Stimulated activated CD4-positive, alpha-beta T cell treated with anti-CD3 and anti-CD28 coated beads, Interleukin-15, amount 100 ng/mL, for 1 hour (primary cell): Measurements from ENCODE around the gene DUSP10.

Experiments
- DNase-seq, 2 donors: peaks; one replicate each; pipeline ENCODE4 v3.0.0-alpha.2; 2020; ENCODE audit warnings: low read depth in 1 of 2, low spot score in 1 of 2

DUSP10 gene

DNA sequence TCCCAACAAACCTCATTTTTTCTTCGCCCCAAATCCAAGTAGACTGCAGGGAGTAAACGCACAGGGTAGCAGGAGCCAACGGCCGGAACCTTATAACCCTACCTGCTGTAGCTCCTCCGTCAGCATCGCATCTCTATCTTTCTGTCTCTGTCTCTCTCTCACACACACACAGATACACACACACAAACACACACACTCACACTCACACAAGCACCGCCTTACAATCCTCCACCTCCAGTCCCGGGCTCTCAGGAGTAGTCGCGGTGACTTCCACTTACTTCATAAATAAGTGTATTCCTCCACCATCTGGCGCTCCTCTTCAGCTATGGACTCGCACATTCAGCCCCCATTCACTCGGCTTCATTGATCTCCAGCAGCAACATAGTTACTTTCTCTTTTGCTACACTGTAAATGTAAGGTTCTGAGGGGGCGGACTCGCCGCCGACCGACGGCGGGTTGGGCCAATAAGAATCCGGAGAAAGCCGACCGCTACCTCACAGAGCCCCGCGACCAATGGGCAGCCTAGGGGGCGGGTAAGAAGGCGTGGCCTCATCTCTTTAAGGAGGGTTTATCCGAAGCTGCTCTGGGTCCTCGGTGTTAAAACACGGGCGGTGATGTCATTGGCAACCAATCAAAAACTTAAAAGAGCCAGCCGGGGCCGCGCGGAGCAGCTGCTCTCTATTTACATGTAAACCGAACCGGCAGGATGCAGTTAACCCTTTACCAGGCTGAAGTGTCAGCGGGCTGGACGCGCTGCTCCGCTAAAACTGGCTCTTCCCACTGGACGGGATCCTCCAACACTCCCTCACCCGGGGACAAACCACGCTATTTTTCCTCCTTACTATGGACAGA is at the start of gene DUSP10:
Gene DUSP10, minus strand, starts transcription at position 387 of the 852 bp plus-strand sequence. CDS start 2,345 bp downstream, outside the sequence.
- DNase-seq: peak; percentile 92 to 96

DNA sequence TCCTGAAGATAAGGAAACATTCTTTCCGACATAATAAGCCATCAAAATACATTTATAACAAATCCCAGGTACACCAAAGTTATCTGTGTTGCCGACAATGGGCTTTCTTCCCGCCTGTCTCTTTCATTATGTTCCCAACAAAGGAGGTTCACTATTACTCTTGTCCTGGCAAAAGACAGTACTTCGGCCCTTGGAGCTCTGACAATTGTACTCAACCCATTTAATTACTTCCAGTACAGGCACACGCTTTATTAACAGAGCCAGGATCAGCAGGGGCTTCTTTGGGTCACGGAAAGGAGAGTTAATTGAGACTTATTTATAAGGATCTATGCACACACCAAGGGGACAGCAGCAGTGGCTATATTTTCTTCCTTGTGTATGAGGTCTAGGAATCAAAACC is 46.6 kb upstream of the DUSP10 start:
- no peak for DNase-seq

DNA sequence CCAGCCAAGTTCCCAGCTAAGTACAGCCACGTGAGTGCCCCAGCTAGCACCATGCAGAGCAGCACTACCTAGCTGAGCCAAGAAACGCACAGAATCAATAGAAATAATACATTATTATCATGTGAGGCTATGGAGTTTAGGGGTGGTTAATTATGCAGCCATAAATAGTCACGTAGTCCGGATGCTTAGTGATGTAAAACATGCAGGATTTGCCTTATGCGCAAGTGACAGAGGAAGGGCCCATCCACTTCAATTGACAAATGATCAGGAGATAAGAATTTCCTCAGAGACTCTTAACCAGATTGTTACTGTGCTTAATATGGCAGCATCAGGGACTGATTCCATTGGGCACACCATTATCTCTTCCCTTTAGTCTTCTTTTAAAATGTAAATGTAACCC is 44.8 kb upstream of the DUSP10 start:
- no peak for DNase-seq

DNA sequence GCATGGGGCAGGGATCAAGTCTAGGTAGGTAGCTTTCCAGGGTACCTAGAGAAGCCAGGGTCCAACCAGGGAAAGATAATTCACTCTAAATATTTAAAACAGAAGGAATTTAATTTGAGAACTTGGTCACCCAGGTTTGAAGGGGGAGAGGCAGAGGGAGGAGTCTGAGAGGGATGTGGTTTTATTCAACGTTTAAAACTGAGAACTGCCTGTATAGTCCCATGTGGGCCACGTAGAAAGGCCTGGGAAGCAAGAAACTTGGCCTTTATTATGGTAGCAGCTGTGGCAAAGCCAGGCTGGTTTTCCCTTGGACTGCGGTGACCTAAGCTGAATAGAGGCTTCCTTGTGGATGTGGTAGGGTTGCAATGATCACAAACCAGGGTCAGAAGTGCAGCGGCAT is 42.0 kb upstream of the DUSP10 start:
- no peak for DNase-seq

DNA sequence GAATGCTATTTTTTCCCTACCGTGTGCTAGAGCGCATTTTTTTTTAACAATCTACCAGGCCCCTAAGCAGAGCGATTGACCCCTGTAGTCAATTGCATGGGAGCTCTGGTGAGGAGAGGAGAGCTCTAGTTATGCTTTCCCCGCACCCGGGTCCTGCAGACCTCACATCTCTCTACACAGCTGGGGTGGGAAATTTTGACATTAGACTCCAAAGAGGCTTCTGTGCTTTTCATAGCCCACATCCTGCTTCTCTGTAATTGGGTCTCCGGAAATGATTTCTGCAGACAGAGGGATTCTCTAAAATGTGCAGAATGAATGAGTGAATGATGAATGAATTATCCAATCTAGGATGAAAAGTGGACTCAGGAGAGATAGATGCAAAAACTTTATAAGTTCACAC is 41.5 kb upstream of the DUSP10 start:
- DNase-seq: no peak

DNA sequence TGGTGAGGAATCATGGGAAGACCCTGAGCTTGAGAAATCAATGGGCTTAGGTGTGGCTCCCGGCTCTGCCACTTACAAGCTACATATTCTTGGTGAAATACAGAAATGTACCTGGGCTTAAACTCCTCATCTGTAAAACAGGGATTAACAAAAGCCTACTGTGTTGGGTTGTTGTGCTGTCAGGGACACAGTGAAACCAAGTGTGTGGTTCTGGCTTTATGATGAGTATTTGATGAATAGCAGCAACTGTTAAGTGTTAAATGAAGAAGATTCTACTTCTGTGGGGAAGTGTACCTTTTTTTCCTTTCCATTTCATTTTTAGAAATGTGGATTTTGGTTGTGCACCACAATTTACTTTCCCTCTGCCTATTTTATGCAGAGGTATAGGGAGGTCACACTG is 41.1 kb upstream of the DUSP10 start:
- DNase-seq: no peak

DNA sequence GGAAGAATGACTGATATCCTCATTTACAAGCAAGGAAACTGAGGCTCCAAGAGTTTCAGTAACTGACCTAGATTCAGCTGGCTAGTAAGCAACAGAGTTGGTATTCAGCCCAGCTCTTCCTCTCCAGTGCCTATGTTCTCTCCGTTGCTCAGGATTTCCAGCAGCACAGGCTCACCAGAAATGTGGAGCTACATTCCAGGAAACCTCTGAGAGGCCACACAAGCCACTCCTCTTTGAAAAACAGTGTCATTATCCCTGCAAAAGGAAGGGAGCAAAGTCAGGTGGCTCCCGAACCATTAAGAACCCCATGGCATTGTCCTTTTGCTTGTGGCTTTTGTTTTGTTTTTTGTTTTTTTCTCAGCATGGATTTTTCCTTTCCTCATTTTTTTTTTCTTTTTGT is 40.6 kb upstream of the DUSP10 start:
- DNase-seq: no peak

DNA sequence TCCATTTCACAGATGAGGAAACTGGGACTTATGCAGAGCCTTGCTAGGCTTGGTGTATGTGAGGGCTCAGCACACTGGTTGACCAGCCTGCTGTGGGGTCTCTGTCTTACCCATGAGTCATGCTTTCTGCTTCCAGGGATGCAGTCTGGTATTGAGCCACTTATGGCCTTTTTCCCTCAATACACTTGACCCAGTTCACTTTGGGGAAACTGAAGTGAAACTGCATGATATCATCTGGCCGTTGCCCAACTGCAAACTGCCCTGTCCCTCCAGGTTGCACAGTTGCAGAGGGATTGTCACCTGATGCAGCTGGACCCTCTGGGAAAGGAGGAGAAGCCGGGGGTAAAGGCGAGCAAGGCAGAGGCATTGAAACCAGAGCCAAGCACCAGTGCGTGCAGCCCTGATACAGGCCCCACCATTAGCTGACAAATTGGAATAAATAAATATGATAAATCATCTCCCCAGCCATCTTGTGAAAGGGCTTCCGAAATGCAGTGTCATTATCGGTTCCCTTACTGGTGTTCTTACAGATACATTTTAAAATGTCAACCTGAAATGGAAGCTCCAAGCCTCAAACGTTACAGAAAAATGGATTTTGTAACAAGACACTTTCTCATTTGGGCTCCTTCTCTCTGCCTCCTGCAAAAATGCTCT is 39.3 kb upstream of the DUSP10 start:
- DNase-seq: no peak

DNA sequence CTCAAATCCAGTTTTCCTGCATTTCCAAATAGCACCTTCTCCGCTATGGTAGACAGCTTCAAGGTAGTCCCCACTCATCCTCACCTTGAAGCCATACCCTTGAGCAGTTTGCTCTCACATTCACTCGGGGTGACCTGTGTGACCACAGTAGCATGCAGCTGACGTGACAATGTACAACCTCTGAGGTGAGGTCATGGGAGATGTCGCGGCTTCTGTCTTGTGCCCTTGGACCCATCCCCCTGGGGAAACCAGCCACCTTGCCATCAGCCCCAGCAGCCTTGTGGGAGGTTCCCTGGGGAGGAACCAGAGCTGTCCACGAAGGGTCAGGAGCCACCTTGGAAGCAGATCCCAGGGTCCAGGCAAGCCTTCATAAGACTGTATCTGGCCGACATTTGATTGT is 38.3 kb upstream of the DUSP10 start:
- DNase-seq: no peak

DNA sequence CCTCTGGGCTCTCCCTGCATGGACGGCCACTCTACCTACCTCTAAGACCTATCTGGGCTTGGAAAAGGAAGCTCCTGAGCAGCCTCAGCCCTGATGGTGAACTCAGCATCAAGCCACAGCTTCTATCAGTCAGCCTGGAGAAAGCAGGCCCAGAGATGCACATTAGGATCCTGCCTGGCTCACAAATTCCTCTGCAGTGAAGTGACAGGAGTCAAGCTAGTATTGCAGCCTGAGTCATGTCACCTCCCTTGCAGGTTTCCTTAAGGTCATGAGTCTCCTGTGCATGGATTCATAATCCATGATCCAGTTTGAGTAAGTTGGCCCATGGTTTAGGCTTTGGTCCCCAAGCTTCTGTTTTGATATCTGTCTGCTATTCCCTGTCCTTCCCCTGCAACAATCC is 37.9 kb upstream of the DUSP10 start:
- no peak for DNase-seq

DNA sequence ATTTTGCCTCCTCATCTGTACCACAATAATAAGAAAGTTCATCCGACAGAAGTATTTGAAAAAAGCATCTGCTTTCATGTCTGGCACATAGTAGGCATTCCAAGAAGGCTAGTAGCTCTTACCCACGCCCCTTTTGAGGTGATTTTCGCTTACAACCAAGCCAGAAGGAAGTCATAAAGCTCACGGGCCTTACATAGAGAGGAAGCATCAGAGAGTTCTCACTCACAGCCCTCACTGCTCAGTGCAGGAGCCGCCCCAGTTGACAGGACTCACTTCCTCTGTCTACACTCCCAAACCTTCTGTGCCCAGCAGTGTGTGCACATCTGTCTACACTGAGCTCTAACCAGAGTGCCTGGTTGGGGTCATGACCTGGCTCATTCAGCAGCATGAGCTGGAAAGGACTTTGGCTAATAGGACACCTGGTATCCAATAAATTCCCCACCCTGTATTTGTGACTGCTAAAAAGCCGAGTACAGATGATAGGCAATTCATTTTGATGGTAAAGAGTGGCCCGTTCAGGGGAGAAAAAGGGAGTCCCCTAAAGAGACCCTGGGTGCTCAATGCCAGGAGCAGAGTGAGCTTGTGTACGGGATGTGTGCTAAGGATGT is 36.8 kb upstream of the DUSP10 start:
- no peak for DNase-seq

DNA sequence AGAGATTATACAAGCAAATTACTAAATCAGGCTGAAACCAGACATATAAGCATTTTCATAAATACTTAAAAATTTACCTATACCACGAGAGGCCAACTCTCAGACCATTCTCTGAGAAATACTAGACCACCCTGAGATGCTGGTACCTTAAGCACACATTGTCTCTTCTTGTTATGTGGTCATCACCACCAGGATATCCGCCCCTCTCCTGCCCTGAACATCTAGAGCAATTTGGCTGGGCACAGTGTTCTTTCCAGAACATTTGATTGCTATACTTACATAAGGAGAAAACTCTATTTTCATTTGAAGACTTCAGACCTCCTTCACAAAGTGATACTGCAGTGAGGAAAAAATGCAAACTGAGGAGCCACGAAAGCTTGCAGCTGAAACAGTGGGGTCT is 36.2 kb upstream of the DUSP10 start:
- no peak for DNase-seq

DNA sequence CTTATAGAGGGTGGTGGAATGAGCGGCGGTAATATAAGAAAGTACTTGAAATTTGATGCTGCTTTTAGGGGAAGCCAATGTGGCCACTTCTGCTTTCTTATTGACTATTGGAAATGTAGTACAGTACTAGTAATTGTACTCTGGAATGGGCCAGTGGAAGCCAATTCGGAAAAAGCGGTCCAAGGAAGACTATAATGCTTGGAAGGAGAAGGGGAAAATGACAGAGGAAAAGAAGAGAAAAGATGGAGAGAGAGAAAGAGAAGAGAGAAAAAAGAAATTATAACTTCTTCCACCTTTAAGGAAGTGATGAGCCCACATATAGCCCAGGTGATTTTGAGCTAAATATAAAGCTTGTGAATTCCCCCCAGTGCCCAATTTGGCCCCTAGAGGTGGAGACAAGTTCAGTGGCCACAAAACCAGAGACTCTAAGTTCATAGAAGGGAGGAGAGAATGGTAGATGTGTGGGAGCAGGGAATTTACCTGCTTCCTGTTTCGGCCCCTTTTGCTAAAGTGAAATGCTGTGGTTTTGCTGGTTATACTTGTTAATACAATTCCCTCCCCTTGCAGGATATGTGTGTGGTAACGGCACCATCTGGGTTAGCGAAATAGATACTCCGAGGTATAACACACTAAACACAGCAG is 35.7 kb upstream of the DUSP10 start:
- peak in 1 of 2 donors; percentile 24 for DNase-seq

DNA sequence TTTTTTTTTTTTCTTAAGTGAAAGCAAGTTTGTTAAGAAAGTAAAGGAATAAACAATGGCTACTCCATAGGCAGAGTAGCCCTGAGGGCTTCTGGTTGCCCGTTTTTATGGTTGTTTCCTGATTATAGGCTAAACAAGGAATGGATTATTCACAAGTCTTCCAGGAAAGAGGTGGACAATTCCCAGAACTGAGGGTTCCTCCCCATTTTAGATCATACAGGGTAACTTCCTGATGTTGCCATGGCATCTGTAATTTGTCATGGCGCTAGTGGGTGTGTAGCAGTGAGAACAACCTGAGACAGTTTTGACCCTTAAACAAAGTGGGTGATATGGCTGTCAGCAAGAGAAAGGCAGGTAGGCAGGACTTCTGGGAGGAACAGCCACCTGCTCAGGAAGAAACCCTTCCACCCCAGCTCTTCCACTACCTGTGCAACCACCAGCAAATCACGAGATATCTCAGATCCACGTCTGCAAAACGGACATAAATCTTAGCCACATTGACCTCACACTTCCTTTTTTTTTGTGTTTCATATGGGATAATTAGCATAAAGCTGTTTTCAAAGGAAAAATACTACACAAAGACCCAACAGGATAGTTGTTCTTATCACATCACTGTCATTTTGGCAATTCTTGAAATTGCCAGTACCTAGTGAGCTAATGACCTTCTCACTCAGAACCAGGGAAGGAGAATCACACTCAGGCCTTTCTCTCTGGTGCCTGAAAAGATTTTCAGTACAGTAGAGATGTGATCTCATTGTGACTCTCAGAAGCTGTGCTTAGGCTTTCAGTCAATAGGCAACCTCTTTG is 34.8 kb upstream of the DUSP10 start:
- no peak for DNase-seq

DNA sequence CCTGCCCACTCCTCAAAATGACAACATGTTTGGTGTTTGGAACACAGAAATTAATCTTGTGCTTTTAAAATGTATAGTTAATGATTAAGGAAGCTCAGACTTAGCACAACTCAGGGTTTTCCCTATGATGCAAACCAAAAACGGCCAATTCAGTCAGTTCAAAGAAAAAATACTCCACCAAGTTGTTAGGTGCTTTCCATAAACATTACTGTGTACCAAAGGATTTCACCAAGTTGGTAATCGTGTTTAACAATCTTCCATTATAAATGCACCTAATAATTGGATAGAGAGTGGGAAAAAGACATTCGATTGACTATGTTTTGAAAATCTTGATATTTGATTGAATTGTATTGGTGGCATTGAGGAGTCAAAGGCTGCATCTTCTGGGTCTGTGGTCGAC is 33.3 kb upstream of the DUSP10 start:
- DNase-seq: no peak

DNA sequence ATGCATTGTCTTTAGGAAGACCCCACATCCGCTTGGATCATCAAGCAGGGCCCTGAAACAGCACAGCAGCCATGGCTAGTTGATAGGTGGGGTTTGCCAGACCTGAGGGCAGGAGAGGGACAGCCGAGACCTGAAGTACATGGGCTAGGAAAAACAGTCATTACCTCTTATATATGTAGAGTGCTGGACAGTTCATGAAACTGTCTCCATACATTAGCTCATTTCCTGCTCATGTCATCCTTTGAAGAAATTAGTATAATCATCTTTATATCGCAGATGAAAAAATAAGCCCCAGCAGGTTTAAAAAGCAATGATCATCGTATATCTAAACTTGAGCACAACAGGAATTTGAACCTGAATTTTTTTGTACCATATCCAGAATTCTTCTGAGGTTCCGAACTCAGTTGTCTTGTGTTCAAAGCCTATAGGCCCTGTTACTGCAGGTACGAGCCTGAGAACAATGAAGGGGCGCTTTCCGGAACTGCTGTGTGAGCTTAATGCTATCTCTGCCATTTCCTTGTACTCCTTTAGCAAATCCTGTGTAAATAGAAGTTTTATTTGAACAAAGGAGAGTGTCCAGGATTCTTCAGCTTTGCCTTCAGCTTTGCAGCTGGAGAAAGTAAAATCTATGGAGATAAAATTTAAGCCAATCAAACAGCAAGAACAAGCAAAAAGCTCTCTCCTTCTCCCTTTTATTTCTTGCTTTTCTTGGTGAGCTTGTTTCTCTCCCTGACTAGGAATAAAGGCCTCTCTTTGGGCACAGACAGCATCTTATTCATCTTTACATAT is 32.4 kb upstream of the DUSP10 start:
- no peak for DNase-seq

DNA sequence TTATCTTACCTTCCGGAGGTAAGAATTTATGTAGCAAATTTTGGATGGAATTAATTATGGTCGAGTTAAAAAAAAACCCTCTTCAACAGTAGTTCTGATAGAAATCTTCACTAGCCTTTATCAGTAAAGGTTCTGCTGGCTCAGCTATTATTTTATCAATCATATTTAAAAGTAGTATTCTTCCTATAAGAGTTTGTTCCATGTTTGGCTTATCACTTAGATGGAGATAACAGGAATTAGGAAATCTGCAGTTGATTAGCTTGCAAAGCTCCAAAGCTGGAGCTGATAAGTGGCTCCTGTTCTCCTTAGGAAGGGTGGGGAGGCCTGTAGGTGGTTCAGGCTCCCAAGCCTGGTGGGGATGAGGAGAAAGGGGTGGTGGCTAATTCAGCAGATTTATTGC is 31.5 kb upstream of the DUSP10 start:
- DNase-seq: no peak

DNA sequence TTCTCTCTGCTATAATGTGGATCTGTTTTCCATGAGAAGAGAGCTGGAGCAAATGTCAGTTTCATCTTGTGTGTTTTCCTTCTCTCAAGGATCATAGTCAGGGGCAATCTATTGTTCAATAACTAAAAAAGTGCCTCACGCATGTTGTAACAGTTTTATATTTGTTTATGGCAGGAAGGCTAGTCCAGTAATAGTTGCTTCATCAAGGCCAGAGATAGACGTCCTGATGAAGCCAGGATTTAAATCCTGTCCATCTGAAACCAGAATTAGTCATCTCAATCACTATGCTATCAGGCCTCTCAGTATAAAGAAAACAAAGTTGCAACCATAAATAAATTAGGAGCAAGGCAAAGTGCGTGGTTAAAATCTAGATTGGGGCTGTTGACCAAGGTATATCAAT is 30.2 kb upstream of the DUSP10 start:
- DNase-seq: no peak

DNA sequence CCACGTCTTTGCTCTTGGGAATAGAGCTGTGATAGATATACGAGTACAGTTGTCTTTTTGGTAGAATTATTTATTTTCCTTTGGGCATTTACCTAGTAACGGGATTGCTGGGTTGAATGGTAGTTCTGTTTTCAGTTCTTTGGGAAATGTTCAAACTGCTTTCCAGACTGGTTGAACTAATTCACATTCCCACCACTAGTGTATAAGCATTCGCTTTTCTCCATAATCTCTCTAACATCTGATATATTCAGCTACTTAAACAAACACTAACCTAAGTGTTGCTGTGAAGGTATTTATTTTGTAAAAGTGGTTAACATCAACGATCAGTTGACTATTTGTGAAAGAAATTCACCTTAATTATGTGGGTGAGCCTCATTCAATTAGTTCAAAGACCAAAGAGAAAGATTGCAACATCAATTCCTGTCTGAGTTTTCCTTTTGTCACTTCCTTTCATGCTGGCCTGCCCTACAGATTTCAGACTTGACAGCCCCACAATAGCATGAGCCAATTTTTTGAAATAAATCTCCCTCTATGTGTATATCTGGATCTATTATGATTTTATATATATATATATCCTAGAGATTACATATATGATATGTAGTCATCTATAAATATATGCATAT is 26.7 kb upstream of the DUSP10 start:
- DNase-seq: no peak

DNA sequence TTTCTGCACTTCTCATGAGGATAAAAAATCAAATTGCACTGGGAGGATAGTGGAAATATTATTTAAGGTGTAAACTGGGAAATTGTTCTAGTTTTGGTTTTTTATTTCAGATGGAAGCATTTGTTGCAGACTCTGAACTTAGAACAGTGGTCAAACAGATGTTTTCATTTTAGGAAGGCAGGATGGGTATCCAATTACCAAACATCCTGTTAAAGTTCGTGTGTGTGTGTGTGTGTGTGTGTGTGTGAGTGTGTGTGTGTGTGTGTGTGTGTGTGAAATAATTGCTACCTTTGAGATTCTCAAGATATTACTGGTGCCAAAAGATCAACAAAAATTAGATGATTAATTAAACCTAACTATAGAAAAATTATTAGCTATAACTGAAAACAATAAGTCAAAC is 24.3 kb upstream of the DUSP10 start:
- DNase-seq: no peak
